ENCODE measurements around the gene EYS. TPM values are rescaled to one million over a fixed set of nuclear protein-coding genes. Genes with fewer than 3 reads are reported as not detected.

Gene EYS
- total and polyA plus RNA-seq, 2 of the 8 experiments (the other 6 are each of a cell fraction or from before 2014, with no cell fraction given) = 0.05 to 0.13 TPM

GRCh38 chr6:64072686-64073085 lies 1634.3 kb downstream of the EYS start:
- H3K27ac ChIP-seq (ENCODE audit: low read depth, low read length) = no peak overlapping the region
- H3K23ac ChIP-seq (ENCODE audit: insufficient read length) = no peak overlapping the region
- no peak overlapping the region for H4K5ac ChIP-seq (ENCODE audit: insufficient read length, low read depth, low read length)
- H3K23me2 ChIP-seq (ENCODE audit: low read depth, low read length) = no peaks in the 10 kb centered on the region
- H3K4ac ChIP-seq (replicated peaks; ENCODE audit: insufficient read length, low read depth, low read length) = no peak overlapping the region
- no peak overlapping the region for H2AFZ ChIP-seq (ENCODE audit: low read length)
- no peak overlapping the region for H2BK5ac ChIP-seq (ENCODE audit: low read depth, low read length)
- H3K9me3 ChIP-seq (ENCODE audit: insufficient read depth in 2 of 2, low read depth in 1 of 2, low read length in 1 of 2) = no peaks in the 10 kb centered on the region
- no peak overlapping the region for H3K18ac ChIP-seq (ENCODE audit: extremely low read depth, low read length)
- H3K4me2 ChIP-seq (ENCODE audit: insufficient read depth in 1 of 2, low read depth in 2 of 2, low read length in 2 of 2) = no peak overlapping the region
- DNase-seq (ENCODE audit: low read depth in 1 of 2, low spot score in 2 of 2) (no peak), FAIRE-seq (no peak)
- H3K9ac ChIP-seq (replicated peaks in 1 of 4; ENCODE audit: extremely low read depth in 1 of 4, low read depth in 3 of 4, low read length in 3 of 4) = no peak overlapping the region
- no peaks in the 10 kb centered on the region for H3K79me1 ChIP-seq (ENCODE audit: low read depth, low read length)
- H2BK120ac ChIP-seq (replicated peaks; ENCODE audit: low read depth, low read length) = no peak overlapping the region
- H3K56ac ChIP-seq (replicated peaks; ENCODE audit: insufficient read length, low read depth, low read length) = no peak overlapping the region
- no peaks in the 10 kb centered on the region for H3K27me3 ChIP-seq (replicated peaks in 1 of 4; ENCODE audit: control insufficient read depth in 3 of 4, extremely low read depth in 1 of 4, insufficient read depth in 3 of 4, low read length in 3 of 4)
- H4K91ac ChIP-seq (replicated peaks; ENCODE audit: insufficient read length, low read length) = no peak overlapping the region
- ChIA-PET POLR2A (ENCODE audit: partially characterized antibody) (no interaction called here), CTCF (ENCODE audit: partially characterized antibody) (no interaction called here)
- no peak overlapping the region for H2BK12ac ChIP-seq (ENCODE audit: low read depth, low read length)
- H2BK20ac ChIP-seq (ENCODE audit: low read length) = no peak overlapping the region
- no peaks in the 10 kb centered on the region for H3K4me1 ChIP-seq (replicated peaks in 1 of 4; ENCODE audit: control insufficient read depth in 3 of 4, insufficient read depth in 4 of 4, low read length in 3 of 4)
- H3K4me3 ChIP-seq (ENCODE audit: extremely low read depth in 1 of 4, insufficient read depth in 2 of 4, low read depth in 3 of 4, low read length in 4 of 4) = no peak overlapping the region
- no peak overlapping the region for H3K14ac ChIP-seq (ENCODE audit: insufficient read length)
- H3K36me3 ChIP-seq (ENCODE audit: control insufficient read depth in 2 of 4, insufficient read depth in 4 of 4, low read length in 3 of 4) = no peaks in the 10 kb centered on the region
- H2BK15ac ChIP-seq (ENCODE audit: low read length) = no peak overlapping the region
- no peak overlapping the region for H4K8ac ChIP-seq (ENCODE audit: extremely low read depth, insufficient read depth, low read length)
- no peaks in the 10 kb centered on the region for H4K20me1 ChIP-seq (replicated peaks in 1 of 2; ENCODE audit: control insufficient read depth in 1 of 2, insufficient read depth in 2 of 2, low read length in 2 of 2)
- no peaks in the 10 kb centered on the region for H3K79me2 ChIP-seq (ENCODE audit: control insufficient read depth in 1 of 2, insufficient read depth in 2 of 2, low read length in 2 of 2)
- no peak overlapping the region for H2AK5ac ChIP-seq (ENCODE audit: low read depth, low read length)
- TF ChIP-seq TBP (IDR thresholded peaks at IDR 0.05; ENCODE audit: low read depth, low read length) = no peak
- no peak for TF ChIP-seq RAD21 (IDR thresholded peaks at IDR 0.05 in 1 of 2, conservative IDR thresholded peaks at IDR 0.05 in 1 of 2; ENCODE audit: low read depth in 2 of 2, low read length in 2 of 2)
- TF ChIP-seq HDAC2 (IDR thresholded peaks at IDR 0.05; ENCODE audit: borderline replicate concordance in 1 of 2, low read depth in 2 of 2, low read length in 2 of 2) = no peak
- no peak for TF ChIP-seq CTBP2 (IDR thresholded peaks at IDR 0.05; ENCODE audit: borderline replicate concordance, insufficient read depth, insufficient read length, low read length)
- TF ChIP-seq SIN3A (conservative IDR thresholded peaks at IDR 0.05 in 1 of 2, IDR thresholded peaks at IDR 0.05 in 1 of 2; ENCODE audit: low read depth in 1 of 2, low read length in 2 of 2) = no peak
- no peak for TF ChIP-seq SP2 (IDR thresholded peaks at IDR 0.05; ENCODE audit: low read length)
- no peak for TF ChIP-seq CHD2 (IDR thresholded peaks at IDR 0.05; ENCODE audit: low read length)
- TF ChIP-seq, protein P1, sequence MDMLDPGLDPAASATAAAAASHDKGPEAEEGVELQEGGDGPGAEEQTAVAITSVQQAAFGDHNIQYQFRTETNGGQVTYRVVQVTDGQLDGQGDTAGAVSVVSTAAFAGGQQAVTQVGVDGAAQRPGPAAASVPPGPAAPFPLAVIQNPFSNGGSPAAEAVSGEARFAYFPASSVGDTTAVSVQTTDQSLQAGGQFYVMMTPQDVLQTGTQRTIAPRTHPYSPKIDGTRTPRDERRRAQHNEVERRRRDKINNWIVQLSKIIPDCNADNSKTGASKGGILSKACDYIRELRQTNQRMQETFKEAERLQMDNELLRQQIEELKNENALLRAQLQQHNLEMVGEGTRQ (IDR thresholded peaks at IDR 0.05; ENCODE audit: low read length) = no peak
- WGBS, 2 experiments (ENCODE audit: extremely low coverage in 1 of 2, insufficient coverage in 1 of 2, insufficient read length in 1 of 2, insufficient replicate concordance in 2 of 2, low coverage in 1 of 2, low lambda C conversion rate in 2 of 2, missing lambda C conversion rate in 1 of 2) = 96% methylated on average over 1 of the region's 1 CpG; no CpG with 5 or more reads in 1 of the 2 experiments

All from H1 (cell line).